Testis (tissue), 2 donors: ENCODE data around the gene HS6ST3.

Experiments used
- POLR2A ChIP-seq: fragments of 450-650 bp; IDR thresholded peaks from one replicate; pipeline ENCODE4 v1.6.1; 2017; ENCODE audit warnings: antibody characterized with exemption, mild to moderate bottlenecking, moderate library complexity
- TF ChIP-seq, protein P1 (sequence below), 3 experiments: fragments of 450-650 bp in 2 of 3; fragments of 200-600 bp in 1 of 3; sonication (generic) in 1 of 3; IDR thresholded peaks; one replicate each; pipeline ENCODE4 v1.5.1; 2016 to 2019; ENCODE audit warnings: antibody characterized with exemption in 3 of 3, mild to moderate bottlenecking in 2 of 3, moderate library complexity in 1 of 3

DNA sequence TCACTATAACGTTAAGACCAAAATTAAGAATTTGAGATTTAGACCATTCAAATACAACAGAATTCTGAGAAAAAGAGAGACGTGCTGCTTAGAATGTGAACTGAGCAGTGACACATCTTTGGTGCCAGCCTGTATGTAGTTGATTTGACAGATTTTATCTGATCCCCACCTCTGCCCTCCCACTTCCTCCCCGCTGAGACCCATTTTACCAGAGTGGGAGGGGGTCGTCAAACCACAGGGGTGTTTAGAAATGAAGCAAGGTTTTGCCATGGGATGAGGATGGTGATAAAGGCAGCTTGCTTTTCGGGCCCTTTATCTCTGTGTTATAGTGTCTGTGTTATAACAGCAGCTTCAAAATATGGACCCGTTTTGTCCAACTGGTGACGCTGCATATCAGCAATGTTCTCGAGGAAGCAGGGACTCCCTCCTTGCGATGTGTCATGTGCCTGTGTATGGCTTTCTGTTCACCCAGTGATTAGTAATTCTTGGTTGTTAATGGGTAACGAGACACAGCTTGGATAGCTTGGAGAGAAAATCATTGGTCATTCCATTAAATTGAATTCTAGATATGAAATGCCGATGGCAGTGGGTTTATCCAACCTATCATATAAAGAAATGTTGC is 125.0 kb downstream of the HS6ST3 start:
- TF ChIP-seq, protein P1, sequence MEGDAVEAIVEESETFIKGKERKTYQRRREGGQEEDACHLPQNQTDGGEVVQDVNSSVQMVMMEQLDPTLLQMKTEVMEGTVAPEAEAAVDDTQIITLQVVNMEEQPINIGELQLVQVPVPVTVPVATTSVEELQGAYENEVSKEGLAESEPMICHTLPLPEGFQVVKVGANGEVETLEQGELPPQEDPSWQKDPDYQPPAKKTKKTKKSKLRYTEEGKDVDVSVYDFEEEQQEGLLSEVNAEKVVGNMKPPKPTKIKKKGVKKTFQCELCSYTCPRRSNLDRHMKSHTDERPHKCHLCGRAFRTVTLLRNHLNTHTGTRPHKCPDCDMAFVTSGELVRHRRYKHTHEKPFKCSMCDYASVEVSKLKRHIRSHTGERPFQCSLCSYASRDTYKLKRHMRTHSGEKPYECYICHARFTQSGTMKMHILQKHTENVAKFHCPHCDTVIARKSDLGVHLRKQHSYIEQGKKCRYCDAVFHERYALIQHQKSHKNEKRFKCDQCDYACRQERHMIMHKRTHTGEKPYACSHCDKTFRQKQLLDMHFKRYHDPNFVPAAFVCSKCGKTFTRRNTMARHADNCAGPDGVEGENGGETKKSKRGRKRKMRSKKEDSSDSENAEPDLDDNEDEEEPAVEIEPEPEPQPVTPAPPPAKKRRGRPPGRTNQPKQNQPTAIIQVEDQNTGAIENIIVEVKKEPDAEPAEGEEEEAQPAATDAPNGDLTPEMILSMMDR (IDR thresholded peaks at IDR 0.05): no peak
- no peak for TF ChIP-seq POLR2A
